SK-N-SH (cell line): ENCODE data around the gene SAMD4A. TPM values are rescaled to one million over a fixed set of nuclear protein-coding genes. Genes with fewer than 3 reads are reported as not detected.

Experiments used
- CTCF ChIA-PET: fragments of 300-600, 350-600 bp; formaldehyde crosslinking; extraction: SDS; loops from one replicate; lab custom pipeline; 2021; lab: Yijun Ruan, JAX
- POLR2A ChIA-PET: fragments of 350-600 bp; sonication (Branson Sonifier 250); formaldehyde crosslinking; extraction: SDS; loops from one replicate; lab custom pipeline; 2020; ENCODE audit warnings: antibody characterized with exemption, inconsistent platforms; lab: Yijun Ruan, JAX
- DNase-seq: peaks from one replicate; pipeline ENCODE4 v3.0.0; 2012
- H2AFZ ChIP-seq: fragments of 200-600 bp; sonication (generic); 2 replicates; pipeline ENCODE4 v1.8.1; 2016; ENCODE audit warnings: antibody characterized with exemption, mild to moderate bottlenecking, low read depth
- H3F3A ChIP-seq: fragments of 200-600 bp; sonication (generic); replicated peaks from 2 replicates; pipeline ENCODE3; 2016; ENCODE audit warnings: antibody characterized with exemption, mild to moderate bottlenecking; ENCODE audit not compliant: insufficient read depth
- H3K27ac ChIP-seq, 2 experiments: fragments of 200-500 bp in 1 of 2; fragments of 200-600 bp in 1 of 2; sonication (Bioruptor generic) in 1 of 2; sonication (generic), shearing (Covaris generic) in 1 of 2; 2 replicates each; pipeline versions ENCODE4 v1.5.1 to v1.6.1; 2014 to 2016; ENCODE audit warnings: low read depth in 2 of 2, inconsistent platforms in 1 of 2, low read length in 1 of 2, mild to moderate bottlenecking in 1 of 2, mixed read lengths in 1 of 2
- H3K27me3 ChIP-seq: fragments of 200-600 bp; sonication (generic), shearing (Covaris generic); 2 replicates; pipeline ENCODE4 v1.6.1; 2016; ENCODE audit warnings: mixed run types; ENCODE audit not compliant: insufficient read depth
- H3K36me3 ChIP-seq, 2 experiments: fragments of 200-500 bp in 1 of 2; fragments of 200-600 bp in 1 of 2; sonication (Bioruptor generic) in 1 of 2; sonication (generic) in 1 of 2; replicated peaks in 1 of 2; 2 replicates each; pipeline versions ENCODE3 to v1.5.1; 2014 to 2016; ENCODE audit warnings: low read length in 1 of 2, mild to moderate bottlenecking in 1 of 2; ENCODE audit not compliant: insufficient read depth in 2 of 2, control insufficient read depth in 1 of 2
- H3K4me1 ChIP-seq, 2 experiments: fragments of 200-500 bp in 1 of 2; fragments of 200-600 bp in 1 of 2; sonication (Bioruptor generic) in 1 of 2; sonication (generic), shearing (Covaris generic) in 1 of 2; 2 replicates each; pipeline versions ENCODE4 v1.5.1 to v1.6.1; 2014 to 2016; ENCODE audit warnings: low read depth in 1 of 2, low read length in 1 of 2, mixed run types in 1 of 2; ENCODE audit not compliant: insufficient read depth in 2 of 2, control insufficient read depth in 1 of 2
- H3K4me2 ChIP-seq: fragments of 200-600 bp; sonication (generic), shearing (Covaris generic); 2 replicates; pipeline ENCODE4 v1.6.1; 2017; ENCODE audit warnings: mixed run types
- H3K4me3 ChIP-seq, 2 experiments: fragments of 200-500 bp in 1 of 2; fragments of 200-600 bp in 1 of 2; sonication (Bioruptor generic) in 1 of 2; sonication (generic), shearing (Covaris generic) in 1 of 2; 2 replicates each; pipeline versions ENCODE4 v1.5.1 to v1.8.1; 2014 to 2016; ENCODE audit warnings: low read depth in 2 of 2, inconsistent platforms in 1 of 2, low read length in 1 of 2, mild to moderate bottlenecking in 1 of 2, mixed read lengths in 1 of 2, moderate library complexity in 1 of 2
- H3K79me2 ChIP-seq: fragments of 200-600 bp; sonication (generic); 2 replicates; pipeline ENCODE4 v1.8.1; 2017; ENCODE audit warnings: mild to moderate bottlenecking; ENCODE audit not compliant: insufficient read depth
- H3K9ac ChIP-seq: fragments of 200-600 bp; sonication (generic); 2 replicates; pipeline ENCODE4 v1.6.1; 2017; ENCODE audit warnings: mixed run types
- H3K9me2 ChIP-seq: fragments of 200-600 bp; sonication (generic); 2 replicates; pipeline ENCODE4 v1.6.1; 2017; ENCODE audit warnings: mixed run types
- H3K9me3 ChIP-seq: fragments of 200-600 bp; sonication (generic); 2 replicates; pipeline ENCODE4 v1.6.1; 2017; ENCODE audit warnings: mixed run types, mild to moderate bottlenecking, moderate library complexity
- H4K20me1 ChIP-seq: fragments of 200-600 bp; sonication (generic); 2 replicates; pipeline ENCODE4 v1.6.1; 2017; ENCODE audit warnings: mild to moderate bottlenecking, mixed run types; ENCODE audit not compliant: insufficient read depth
- ELF1 ChIP-seq: IDR thresholded peaks from 2 replicates; pipeline ENCODE4 v1.4.0; 2012
- EP300 ChIP-seq, 2 experiments: IDR thresholded peaks; 2 replicates each; pipeline versions ENCODE4 v1.4.0 to v1.6.1; 2012; ENCODE audit warnings: borderline replicate concordance in 1 of 2, low read depth in 1 of 2, low read length in 1 of 2
- EZH2phosphoT487 ChIP-seq: fragments of 200-600 bp; sonication (generic); IDR thresholded peaks from 2 replicates; pipeline ENCODE4 v1.6.1; 2017; ENCODE audit warnings: low read depth, mixed run types, mild to moderate bottlenecking, antibody characterized with exemption, moderate library complexity, borderline replicate concordance
- GABPA ChIP-seq: IDR thresholded peaks from 2 replicates; pipeline ENCODE4 v1.4.0; 2012; ENCODE audit warnings: low read depth, mild to moderate bottlenecking
- MEF2A ChIP-seq: IDR thresholded peaks from 2 replicates; pipeline ENCODE4 v1.4.0; 2012; ENCODE audit warnings: low read depth, borderline replicate concordance
- PBX3 ChIP-seq: IDR thresholded peaks from 2 replicates; pipeline ENCODE4; 2012
- POLR2AphosphoS5 ChIP-seq: IDR thresholded peaks from 2 replicates; pipeline ENCODE4 v1.6.1; 2012; ENCODE audit warnings: low read depth, low read length
- REST ChIP-seq: IDR thresholded peaks from 2 replicates; pipeline ENCODE4 v1.6.1; 2012; ENCODE audit warnings: mild to moderate bottlenecking, low read depth, low read length, moderate library complexity
- RFX5 ChIP-seq: IDR thresholded peaks from 2 replicates; pipeline ENCODE4 v1.6.1; 2012; ENCODE audit warnings: mild to moderate bottlenecking, improper control_type of control experiment, low read length
- RXRA ChIP-seq: IDR thresholded peaks from 2 replicates; pipeline ENCODE4 v1.4.0; 2012; ENCODE audit warnings: low read depth, mild to moderate bottlenecking, borderline replicate concordance
- TAF1 ChIP-seq: IDR thresholded peaks from 2 replicates; pipeline ENCODE4 v1.6.1; 2012; ENCODE audit warnings: low read depth, mild to moderate bottlenecking, low read length, moderate library complexity, borderline replicate concordance
- TCF12 ChIP-seq: IDR thresholded peaks from 2 replicates; pipeline ENCODE4 v1.4.0; 2012
- YY1 ChIP-seq: IDR thresholded peaks from 2 replicates; pipeline ENCODE4 v1.4.0; 2012; ENCODE audit warnings: low read depth, mild to moderate bottlenecking
- WGBS: methylation state at CpG from one replicate; pipeline ENCODE4 v1.1.6; 2017; ENCODE audit warnings: low lambda C conversion rate; 5-methylcytosine and 5-hydroxymethylcytosine counted together
- polyA plus RNA-seq, 3 experiments: library from polyadenylated mRNA; depleted of rRNA; stranded (reverse); fragments of >200 nt; gene quantifications; 2 replicates each; pipeline ENCODE4 v1.2.3, GENCODE V29; 2012
- TF ChIP-seq, protein P1 (sequence below): IDR thresholded peaks from 2 replicates; pipeline ENCODE4 v1.4.0; 2012; ENCODE audit warnings: low read depth, borderline replicate concordance

Gene SAMD4A
- polyA plus RNA-seq, 1 of the 3 experiments (the other 2 are of a cell fraction) = 5.0 TPM

- Histone ChIP-seq H3K4me3 (no peak overlapping the region), H3K9me2 (no peaks in the 10 kb centered on the region), H3K9me3 (no peaks in the 10 kb centered on the region), H4K20me1 (peaks cover 62% of the 10 kb centered on the region), H3K27me3 (no peaks in the 10 kb centered on the region), H3K9ac (no peak overlapping the region), H3K4me2 (no peak overlapping the region), H3K27ac (no peak overlapping the region), H2AFZ (no peak overlapping the region), H3K79me2 (peaks cover 81% of the 10 kb centered on the region), H3K4me1 (peaks cover 8 to 10% of the 10 kb centered on the region in 2 experiments; a peak in 2 of 4 replicates), H3K36me3 (no peaks in the 10 kb centered on the region), H3F3A (peaks cover 6% of the 10 kb centered on the region)
- ChIA-PET CTCF (interaction anchor here (0.6 to 1.9 kb wide), 2 partner anchors 11 to 138 kb away, joined by 3 to 16 read pairs; no protein-coding TSS in a partner anchor), POLR2A (no interaction called here)
- TF ChIP-seq ELF1 (no peak), MEF2A (no peak), TCF12 (no peak), REST (no peak), YY1 (no peak), RXRA (no peak), RFX5 (no peak), POLR2AphosphoS5 (no peak), EP300 (IDR thresholded peaks at IDR 0.05; ENCODE audit: borderline replicate concordance in 1 of 2, low read depth in 1 of 2, low read length in 1 of 2) (no peak), EZH2phosphoT487 (no peak), GABPA (no peak), PBX3 (no peak), TAF1 (no peak)
- TF ChIP-seq, protein P1, sequence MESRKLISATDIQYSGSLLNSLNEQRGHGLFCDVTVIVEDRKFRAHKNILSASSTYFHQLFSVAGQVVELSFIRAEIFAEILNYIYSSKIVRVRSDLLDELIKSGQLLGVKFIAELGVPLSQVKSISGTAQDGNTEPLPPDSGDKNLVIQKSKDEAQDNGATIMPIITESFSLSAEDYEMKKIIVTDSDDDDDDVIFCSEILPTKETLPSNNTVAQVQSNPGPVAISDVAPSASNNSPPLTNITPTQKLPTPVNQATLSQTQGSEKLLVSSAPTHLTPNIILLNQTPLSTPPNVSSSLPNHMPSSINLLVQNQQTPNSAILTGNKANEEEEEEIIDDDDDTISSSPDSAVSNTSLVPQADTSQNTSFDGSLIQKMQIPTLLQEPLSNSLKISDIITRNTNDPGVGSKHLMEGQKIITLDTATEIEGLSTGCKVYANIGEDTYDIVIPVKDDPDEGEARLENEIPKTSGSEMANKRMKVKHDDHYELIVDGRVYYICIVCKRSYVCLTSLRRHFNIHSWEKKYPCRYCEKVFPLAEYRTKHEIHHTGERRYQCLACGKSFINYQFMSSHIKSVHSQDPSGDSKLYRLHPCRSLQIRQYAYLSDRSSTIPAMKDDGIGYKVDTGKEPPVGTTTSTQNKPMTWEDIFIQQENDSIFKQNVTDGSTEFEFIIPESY = no peak
- no peak for DNase-seq
- 96% methylated on average over 5 of the region's 5 CpGs for WGBS
Measured at GRCh38 chr14:54702492-54702891, 135.6 kb downstream of the SAMD4A start.
